HCT116 (cell line): ENCODE data around the gene ADGRV1. TPM values are rescaled to one million over a fixed set of nuclear protein-coding genes. Genes with fewer than 3 reads are reported as not detected.
A peak's percentile ranks its signal among the peaks of the same experiment; 100 is the strongest.

Experiments
- ATAC-seq: fragments of 200-7000 bp; cut with Tn5 transposase; 2 replicates; pipeline ENCODE4 v1.9.1; 2020; ENCODE audit warnings: mild to moderate bottlenecking, moderate library complexity
- BruUV-seq: library from RNA; stranded (reverse); fragments of 400-500 nt; replicated peaks from 2 replicates; lab custom pipeline; 2021; lab: Mats Ljungman, UMichigan
- CTCF ChIA-PET: fragments of 300-600 bp; sonication (Branson Sonifier 250); formaldehyde crosslinking; loops from one replicate; lab custom pipeline; 2021; ENCODE audit warnings: antibody characterized with exemption; lab: Charles Lee
- POLR2A ChIA-PET: fragments of 300-600, 350-600 bp; sonication (Branson Sonifier 250); formaldehyde crosslinking; loops from one replicate; lab custom pipeline; 2021; ENCODE audit warnings: antibody characterized with exemption; lab: Charles Lee
- RAD21 ChIA-PET, 2 experiments: fragments of 300-600 bp; sonication (Branson Sonifier 250); formaldehyde crosslinking; loops; one replicate each; lab custom pipeline; 2023; ENCODE audit warnings: low total read pairs in 2 of 2; ENCODE audit not compliant: uncharacterized antibody in 2 of 2, unreplicated experiment in 2 of 2, low non-redundant PET in 1 of 2; lab: Charles Lee
- DNase-seq: peaks from one replicate; pipeline ENCODE4 v3.0.0-alpha.2; 2010; ENCODE audit warnings: low read depth, low spot score
- H2AFZ ChIP-seq: fragments of 200-600 bp; shearing (Covaris generic), sonication (generic); 2 replicates; pipeline ENCODE4 v1.6.1; 2017; ENCODE audit warnings: low read depth, mixed run types, mixed read lengths, antibody characterized with exemption, low read length; ENCODE audit not compliant: poor library complexity, severe bottlenecking
- H3K27ac ChIP-seq: 2 replicates; pipeline ENCODE4 v1.5.1; 2012; ENCODE audit warnings: low read depth, low read length
- H3K27me3 ChIP-seq: fragments of 200-600 bp; sonication (generic); 2 replicates; pipeline ENCODE4 v1.6.1; 2016; ENCODE audit warnings: mixed run types, low read length, mixed read lengths; ENCODE audit not compliant: insufficient read depth
- H3K36me3 ChIP-seq, 2 experiments: fragments of 200-500 bp in 1 of 2; fragments of 200-600 bp in 1 of 2; sonication (Bioruptor generic) in 1 of 2; sonication (generic) in 1 of 2; 2 replicates each; pipeline versions ENCODE4 v1.5.1 to v1.6.1; 2014 to 2016; ENCODE audit warnings: low read length in 2 of 2, inconsistent platforms in 1 of 2, mixed read lengths in 1 of 2, mixed run types in 1 of 2; ENCODE audit not compliant: insufficient read depth in 2 of 2, control insufficient read depth in 1 of 2
- H3K4me1 ChIP-seq, 2 experiments: fragments of 200-600 bp in 1 of 2; sonication (generic) in 1 of 2; 2 replicates each; pipeline versions ENCODE4 v1.5.1 to v1.6.1; 2012 to 2017; ENCODE audit warnings: low read length in 2 of 2, inconsistent platforms in 1 of 2, mild to moderate bottlenecking in 1 of 2, mixed read lengths in 1 of 2, mixed run types in 1 of 2, moderate library complexity in 1 of 2; ENCODE audit not compliant: insufficient read depth in 2 of 2, control insufficient read depth in 1 of 2
- H3K4me2 ChIP-seq: fragments of 200-600 bp; sonication (generic); 2 replicates; pipeline ENCODE4 v1.6.1; 2017; ENCODE audit warnings: mixed run types, low read length, mixed read lengths
- H3K4me3 ChIP-seq, 2 experiments: fragments of 200-600 bp in 1 of 2; sonication (generic) in 1 of 2; replicated peaks in 1 of 2; 2 replicates each; pipeline ENCODE4 v1.5.1; 2011 to 2016; ENCODE audit warnings: low read length in 2 of 2, control low read depth in 1 of 2, low read depth in 1 of 2, mild to moderate bottlenecking in 1 of 2, mixed read lengths in 1 of 2, mixed run types in 1 of 2
- H3K79me2 ChIP-seq: fragments of 200-600 bp; sonication (generic); 2 replicates; pipeline ENCODE4 v1.6.1; 2017; ENCODE audit warnings: mild to moderate bottlenecking, mixed run types, low read length, moderate library complexity, mixed read lengths; ENCODE audit not compliant: insufficient read depth
- H3K9ac ChIP-seq: fragments of 200-600 bp; sonication (generic); 2 replicates; pipeline ENCODE4 v1.6.1; 2016; ENCODE audit warnings: low read length, mixed read lengths
- H3K9me2 ChIP-seq: fragments of 200-600 bp; sonication (generic), shearing (Covaris generic); 2 replicates; pipeline ENCODE4 v1.6.1; 2017; ENCODE audit warnings: mixed run types, mild to moderate bottlenecking, moderate library complexity; ENCODE audit not compliant: insufficient read depth
- H3K9me3 ChIP-seq, 2 experiments: fragments of 200-500 bp in 1 of 2; fragments of 200-600 bp in 1 of 2; sonication (Bioruptor generic) in 1 of 2; sonication (generic) in 1 of 2; 2 replicates each; pipeline ENCODE4 v1.6.1; 2014 to 2017; ENCODE audit warnings: low read length in 2 of 2, mixed read lengths in 2 of 2, inconsistent platforms in 1 of 2, low read depth in 1 of 2, mild to moderate bottlenecking in 1 of 2, mixed run types in 1 of 2, moderate library complexity in 1 of 2; ENCODE audit not compliant: control insufficient read depth in 1 of 2, insufficient read depth in 1 of 2
- H4K20me1 ChIP-seq: fragments of 200-600 bp; sonication (generic), shearing (Covaris generic); 2 replicates; pipeline ENCODE4 v1.6.1; 2017; ENCODE audit warnings: mixed run types, mild to moderate bottlenecking, moderate library complexity; ENCODE audit not compliant: insufficient read depth
- CBX3 ChIP-seq: IDR thresholded peaks from 2 replicates; pipeline ENCODE4 v1.6.1; 2012; ENCODE audit warnings: low read depth
- CEBPB ChIP-seq: IDR thresholded peaks from 2 replicates; pipeline ENCODE4 v1.6.1; 2012; ENCODE audit warnings: low read depth
- EGR1 ChIP-seq: IDR thresholded peaks from 2 replicates; pipeline ENCODE4 v1.6.1; 2012; ENCODE audit warnings: low read depth
- ELF1 ChIP-seq: IDR thresholded peaks from 2 replicates; pipeline ENCODE4 v1.6.1; 2012; ENCODE audit warnings: low read depth, borderline replicate concordance
- EZH2 ChIP-seq: fragments of 200-600 bp; sonication (generic); IDR thresholded peaks from 2 replicates; pipeline ENCODE4 v1.6.1; 2017; ENCODE audit warnings: antibody characterized with exemption, mixed run types
- EZH2phosphoT487 ChIP-seq: fragments of 200-600 bp; IDR thresholded peaks from 2 replicates; pipeline ENCODE4 v1.6.1; 2018; ENCODE audit warnings: antibody characterized with exemption, borderline replicate concordance
- FOSL1 ChIP-seq: IDR thresholded peaks from 2 replicates; pipeline ENCODE4 v1.6.1; 2012; ENCODE audit warnings: low read depth
- POLR2A ChIP-seq: IDR thresholded peaks from 2 replicates; pipeline ENCODE4 v1.7.0; 2011; ENCODE audit warnings: borderline replicate concordance; ENCODE audit not compliant: insufficient read depth, insufficient read length; ENCODE audit errors: extremely low read depth
- POLR2AphosphoS5 ChIP-seq: IDR thresholded peaks from 2 replicates; pipeline ENCODE4 v1.6.1; 2011; ENCODE audit warnings: mild to moderate bottlenecking, low read depth, low read length, moderate library complexity
- RAD21 ChIP-seq: IDR thresholded peaks from 2 replicates; pipeline ENCODE4 v1.6.1; 2012; ENCODE audit warnings: low read depth, mild to moderate bottlenecking
- SIN3A ChIP-seq: IDR thresholded peaks from 2 replicates; pipeline ENCODE4 v1.6.1; 2012; ENCODE audit warnings: low read depth
- SP1 ChIP-seq: IDR thresholded peaks from 2 replicates; pipeline ENCODE4 v1.6.1; 2012; ENCODE audit warnings: low read depth
- TCF7L2 ChIP-seq: IDR thresholded peaks from 2 replicates; pipeline ENCODE4 v1.7.0; 2011; ENCODE audit warnings: borderline replicate concordance, inconsistent platforms; ENCODE audit not compliant: insufficient read depth, insufficient read length; ENCODE audit errors: extremely low read depth
- YY1 ChIP-seq: IDR thresholded peaks from 2 replicates; pipeline ENCODE4 v1.6.1; 2011; ENCODE audit warnings: low read length, low read depth, moderate library complexity, mild to moderate bottlenecking; ENCODE audit not compliant: insufficient replicate concordance; ENCODE audit errors: extremely low read depth
- ZFX ChIP-seq: fragments of 450-650 bp; IDR thresholded peaks from 2 replicates; pipeline ENCODE4 v1.6.1; 2017
- ZNF274 ChIP-seq: fragments of 200-500 bp; sonication (Bioruptor generic); IDR thresholded peaks from 2 replicates; pipeline ENCODE4 v1.6.1; 2014; ENCODE audit warnings: mild to moderate bottlenecking, low read depth, low read length, inconsistent platforms
- intact Hi-C: fragments of 100-400 bp; cut with micrococcal nuclease; formaldehyde crosslinking; loops from 2 replicates; pipeline ENCODE4 v1.10.0; 2022
- total RNA-seq: library from RNA; stranded (reverse); gene quantifications from one replicate; pipeline ENCODE4 v1.2.1, GENCODE V29; 2021; ENCODE audit not compliant: unreplicated experiment
- TF ChIP-seq, protein P1 (sequence below): IDR thresholded peaks from 2 replicates; pipeline ENCODE4 v1.6.1; 2012
- TF ChIP-seq, protein P2 (sequence below): IDR thresholded peaks from 2 replicates; pipeline ENCODE4 v1.6.1; 2012
- TF ChIP-seq, protein P3 (sequence below), 3 experiments: fragments of 200-600 bp in 1 of 3; sonication (generic) in 1 of 3; IDR thresholded peaks in 2 of 3; conservative IDR thresholded peaks in 1 of 3; 2 replicates each; pipeline ENCODE4 v1.5.1; 2012 to 2017; ENCODE audit warnings: low read depth in 2 of 3, low read length in 2 of 3, antibody characterized with exemption in 1 of 3, borderline replicate concordance in 1 of 3, control low read depth in 1 of 3, mild to moderate bottlenecking in 1 of 3, mixed read lengths in 1 of 3, mixed run types in 1 of 3, moderate library complexity in 1 of 3; ENCODE audit not compliant: insufficient read depth in 1 of 3
- TF ChIP-seq, protein P4 (sequence below): IDR thresholded peaks from 2 replicates; pipeline ENCODE4 v1.6.1; 2011; ENCODE audit warnings: mild to moderate bottlenecking, low read length, moderate library complexity; ENCODE audit not compliant: insufficient replicate concordance; ENCODE audit errors: extremely low read depth

Gene ADGRV1
- total RNA-seq, 1 experiment from 2014 or later, result 6.0 TPM

DNA sequence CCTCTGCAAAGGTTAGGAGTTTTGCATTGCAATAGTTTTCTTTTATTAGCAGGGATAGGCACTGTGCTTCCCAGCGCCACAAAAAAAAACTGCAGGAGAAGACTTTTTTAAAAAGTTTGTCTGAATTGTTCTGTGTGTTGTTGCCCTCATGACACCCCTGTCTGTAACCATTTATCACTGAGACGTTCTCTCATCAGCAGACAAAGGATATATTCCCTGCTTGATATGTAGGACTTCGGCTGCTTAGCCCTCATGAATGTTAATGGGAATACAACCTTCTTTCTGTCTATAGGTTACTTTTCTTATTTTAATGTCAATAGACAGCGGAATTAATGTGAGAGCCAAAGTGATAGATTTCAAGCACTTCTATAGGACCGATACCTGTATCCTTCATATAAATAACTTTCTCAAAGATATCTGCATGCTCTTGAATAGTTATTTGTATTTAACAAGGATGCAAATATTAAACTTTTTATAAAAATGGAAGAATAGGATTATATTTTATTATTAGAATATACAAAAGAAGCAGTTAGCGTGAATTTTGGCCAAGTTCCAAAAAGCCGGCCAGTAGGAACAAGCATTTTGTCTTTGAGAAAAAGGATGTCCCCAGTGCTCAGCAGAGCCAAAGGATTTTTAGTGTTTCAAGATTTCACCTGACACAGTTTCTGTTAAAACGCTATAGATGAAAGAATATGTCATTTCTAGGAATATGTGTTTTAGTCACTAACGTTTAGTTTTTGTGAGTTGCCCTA is 27.7 kb upstream of the ADGRV1 start:
- no peak for TF ChIP-seq ZFX
- TF ChIP-seq, protein P1, sequence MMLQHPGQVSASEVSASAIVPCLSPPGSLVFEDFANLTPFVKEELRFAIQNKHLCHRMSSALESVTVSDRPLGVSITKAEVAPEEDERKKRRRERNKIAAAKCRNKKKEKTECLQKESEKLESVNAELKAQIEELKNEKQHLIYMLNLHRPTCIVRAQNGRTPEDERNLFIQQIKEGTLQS, result no peak
- no peak for TF ChIP-seq SP1
- no peak for TF ChIP-seq SIN3A
- TF ChIP-seq, protein P2, sequence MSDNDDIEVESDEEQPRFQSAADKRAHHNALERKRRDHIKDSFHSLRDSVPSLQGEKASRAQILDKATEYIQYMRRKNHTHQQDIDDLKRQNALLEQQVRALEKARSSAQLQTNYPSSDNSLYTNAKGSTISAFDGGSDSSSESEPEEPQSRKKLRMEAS, result no peak
- TF ChIP-seq ZNF274, result no peak
- no peak for TF ChIP-seq EGR1
- no peak for TF ChIP-seq POLR2A
- TF ChIP-seq TCF7L2, result no peak
- no peak for TF ChIP-seq RAD21
- TF ChIP-seq, protein P3, sequence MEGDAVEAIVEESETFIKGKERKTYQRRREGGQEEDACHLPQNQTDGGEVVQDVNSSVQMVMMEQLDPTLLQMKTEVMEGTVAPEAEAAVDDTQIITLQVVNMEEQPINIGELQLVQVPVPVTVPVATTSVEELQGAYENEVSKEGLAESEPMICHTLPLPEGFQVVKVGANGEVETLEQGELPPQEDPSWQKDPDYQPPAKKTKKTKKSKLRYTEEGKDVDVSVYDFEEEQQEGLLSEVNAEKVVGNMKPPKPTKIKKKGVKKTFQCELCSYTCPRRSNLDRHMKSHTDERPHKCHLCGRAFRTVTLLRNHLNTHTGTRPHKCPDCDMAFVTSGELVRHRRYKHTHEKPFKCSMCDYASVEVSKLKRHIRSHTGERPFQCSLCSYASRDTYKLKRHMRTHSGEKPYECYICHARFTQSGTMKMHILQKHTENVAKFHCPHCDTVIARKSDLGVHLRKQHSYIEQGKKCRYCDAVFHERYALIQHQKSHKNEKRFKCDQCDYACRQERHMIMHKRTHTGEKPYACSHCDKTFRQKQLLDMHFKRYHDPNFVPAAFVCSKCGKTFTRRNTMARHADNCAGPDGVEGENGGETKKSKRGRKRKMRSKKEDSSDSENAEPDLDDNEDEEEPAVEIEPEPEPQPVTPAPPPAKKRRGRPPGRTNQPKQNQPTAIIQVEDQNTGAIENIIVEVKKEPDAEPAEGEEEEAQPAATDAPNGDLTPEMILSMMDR (IDR thresholded peaks at IDR 0.05 in 2 of 3, conservative IDR thresholded peaks at IDR 0.05 in 1 of 3; ENCODE audit: borderline replicate concordance in 1 of 3, insufficient read depth in 1 of 3, low read depth in 2 of 3, low read length in 2 of 3), result no peak
- TF ChIP-seq EZH2, result no peak
- TF ChIP-seq EZH2phosphoT487, result no peak
- TF ChIP-seq FOSL1, result no peak
- TF ChIP-seq, protein P4, sequence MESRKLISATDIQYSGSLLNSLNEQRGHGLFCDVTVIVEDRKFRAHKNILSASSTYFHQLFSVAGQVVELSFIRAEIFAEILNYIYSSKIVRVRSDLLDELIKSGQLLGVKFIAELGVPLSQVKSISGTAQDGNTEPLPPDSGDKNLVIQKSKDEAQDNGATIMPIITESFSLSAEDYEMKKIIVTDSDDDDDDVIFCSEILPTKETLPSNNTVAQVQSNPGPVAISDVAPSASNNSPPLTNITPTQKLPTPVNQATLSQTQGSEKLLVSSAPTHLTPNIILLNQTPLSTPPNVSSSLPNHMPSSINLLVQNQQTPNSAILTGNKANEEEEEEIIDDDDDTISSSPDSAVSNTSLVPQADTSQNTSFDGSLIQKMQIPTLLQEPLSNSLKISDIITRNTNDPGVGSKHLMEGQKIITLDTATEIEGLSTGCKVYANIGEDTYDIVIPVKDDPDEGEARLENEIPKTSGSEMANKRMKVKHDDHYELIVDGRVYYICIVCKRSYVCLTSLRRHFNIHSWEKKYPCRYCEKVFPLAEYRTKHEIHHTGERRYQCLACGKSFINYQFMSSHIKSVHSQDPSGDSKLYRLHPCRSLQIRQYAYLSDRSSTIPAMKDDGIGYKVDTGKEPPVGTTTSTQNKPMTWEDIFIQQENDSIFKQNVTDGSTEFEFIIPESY, result no peak
- no peak for TF ChIP-seq CBX3
- no peak for TF ChIP-seq POLR2AphosphoS5
- TF ChIP-seq ELF1, result no peak
- TF ChIP-seq CEBPB, result no peak
- no peak for TF ChIP-seq YY1
- Histone ChIP-seq H3K4me2 (peak overlapping the region; percentile 92), H3K4me3 (peak overlapping the region in 1 of 2 experiments; percentile 83; a peak in 1 of 4 replicates), H3K79me2 (peaks cover 34% of the 10 kb centered on the region), H3K9me2 (no peaks in the 10 kb centered on the region), H3K9me3 (no peaks in the 10 kb centered on the region), H3K36me3 (no peaks in the 10 kb centered on the region; a peak in 1 of 4 replicates), H3K27ac (no peak overlapping the region), H3K4me1 (peaks cover 3 to 17% of the 10 kb centered on the region in 2 experiments; a peak in 3 of 4 replicates), H2AFZ (peak overlapping the region; percentile 52), H3K9ac (peak overlapping the region; percentile 66; the same call in 1 of the 2 replicates), H3K27me3 (no peaks in the 10 kb centered on the region), H4K20me1 (no peaks in the 10 kb centered on the region)
- no peak for ATAC-seq
- RAD21 ChIA-PET, result no interaction called here
- BruUV-seq, result no TSS peak
- POLR2A ChIA-PET, result no interaction called here
- intact Hi-C loops, result no loop called here
- CTCF ChIA-PET, result interaction anchor here (1.3 to 1.7 kb wide), 2 partner anchors 92 to 262 kb away, joined by 3 to 7 read pairs; no protein-coding TSS in a partner anchor
- no peak for DNase-seq
